HG03159 (cell line): ENCODE data around the gene C7orf25.
"Not testable (repeated sequence)": the region's sequence is repeated elsewhere in the genome, so short reads cannot be mapped to it uniquely, and the experiment has no call there.

ENCODE experiments used
- ATAC-seq: cut with Tn5 transposase; IDR thresholded peaks from one replicate; pipeline ENCODE4 v1.9.1; 2021; ENCODE audit warnings: mild to moderate bottlenecking, moderate library complexity; ENCODE audit not compliant: unreplicated experiment

The C7orf25 gene

DNA sequence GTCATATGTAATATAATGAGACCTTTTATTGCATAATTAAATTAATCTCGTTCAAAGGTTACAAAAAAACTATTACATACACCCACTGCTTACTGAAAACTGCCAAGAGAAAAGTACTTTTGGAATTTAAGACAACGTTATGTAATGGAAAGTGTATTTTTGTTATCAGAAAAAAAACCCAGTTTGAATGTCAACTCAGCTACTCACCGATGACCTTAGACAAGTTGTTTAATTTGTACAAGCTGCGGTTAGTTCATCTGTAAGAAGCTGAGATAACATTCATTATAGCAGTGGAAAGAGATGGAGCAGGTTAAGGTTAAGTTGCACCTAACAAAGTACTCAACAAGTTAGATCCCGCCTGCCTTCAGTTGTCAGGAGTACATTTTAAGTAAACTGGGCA is 19.0 kb upstream of the C7orf25 start:
- no peak for ATAC-seq

DNA sequence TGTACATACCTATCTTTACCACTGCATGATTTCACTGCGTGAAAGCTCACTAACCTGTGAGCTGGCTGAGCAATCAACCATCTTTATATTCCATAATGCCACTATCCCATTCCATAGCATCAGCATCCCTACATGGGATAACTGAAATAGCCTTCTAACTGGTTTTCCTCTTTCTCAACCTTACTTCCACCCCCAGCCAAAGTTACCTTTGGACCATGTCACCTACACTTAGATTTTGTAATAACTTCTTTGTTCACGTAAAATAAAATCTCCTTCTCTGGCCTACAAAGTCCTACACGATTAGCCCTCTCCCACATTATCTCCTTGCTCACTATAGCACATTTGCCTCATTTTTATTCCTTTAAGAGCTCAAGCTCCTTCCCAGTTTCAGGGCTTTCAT is 17.6 kb upstream of the C7orf25 start:
- no peak for ATAC-seq

DNA sequence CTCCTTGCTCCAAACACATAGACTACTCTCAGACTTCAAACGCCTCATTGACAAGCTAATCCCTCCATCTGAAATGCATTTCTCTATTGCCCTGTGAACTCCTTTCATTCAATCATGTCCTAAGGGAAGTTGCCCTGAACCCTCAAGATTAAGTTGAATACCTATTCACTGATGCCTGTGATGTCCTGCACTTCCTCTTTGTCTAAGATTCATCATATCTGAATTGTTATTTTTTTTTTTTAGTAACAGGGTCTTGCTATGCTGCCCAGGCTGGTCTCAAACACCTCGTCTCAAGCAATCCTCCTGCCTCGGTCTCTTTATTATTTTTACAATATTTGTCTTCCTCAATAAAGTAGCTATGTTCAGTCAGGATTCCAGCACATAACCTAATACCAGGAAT is 16.9 kb upstream of the C7orf25 start:
- no peak for ATAC-seq

DNA sequence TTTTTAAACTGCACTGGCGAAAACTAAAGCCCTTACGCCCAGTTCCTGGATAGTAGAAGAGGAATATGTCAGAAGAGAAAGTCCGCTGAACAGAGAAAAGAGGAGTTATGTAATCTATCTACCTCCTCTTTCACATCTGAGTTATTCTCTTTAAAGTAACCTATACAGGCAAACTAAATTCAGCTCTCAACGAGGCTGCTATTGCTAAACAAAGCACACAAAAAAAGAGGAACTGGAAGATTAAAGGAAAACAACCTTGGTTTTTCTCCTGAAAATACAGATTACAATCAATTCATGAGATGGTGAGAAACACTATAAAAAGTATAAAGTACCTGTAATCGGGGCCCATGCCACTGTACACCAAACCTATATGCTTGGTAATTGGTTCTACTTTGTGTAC is 14.3 kb upstream of the C7orf25 start:
- no peak for ATAC-seq

DNA sequence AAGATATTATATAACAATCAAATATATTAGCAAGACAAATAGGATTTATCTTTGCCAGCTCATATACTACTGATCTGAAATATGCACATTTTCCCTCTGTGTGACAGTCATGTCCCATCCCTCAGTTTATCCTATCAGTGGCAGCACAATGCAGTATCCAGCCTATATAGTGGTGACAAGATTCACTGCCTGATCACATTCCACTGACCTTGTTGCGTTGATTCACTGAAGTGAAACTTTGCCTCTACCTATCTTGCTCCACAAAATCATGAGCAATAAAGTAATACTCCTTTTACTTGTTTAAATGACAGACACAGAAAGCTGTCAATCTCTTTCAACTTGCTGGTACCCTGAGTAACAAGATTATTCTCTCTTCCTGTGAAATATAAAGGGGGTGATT is 13.8 kb upstream of the C7orf25 start:
- no peak for ATAC-seq

DNA sequence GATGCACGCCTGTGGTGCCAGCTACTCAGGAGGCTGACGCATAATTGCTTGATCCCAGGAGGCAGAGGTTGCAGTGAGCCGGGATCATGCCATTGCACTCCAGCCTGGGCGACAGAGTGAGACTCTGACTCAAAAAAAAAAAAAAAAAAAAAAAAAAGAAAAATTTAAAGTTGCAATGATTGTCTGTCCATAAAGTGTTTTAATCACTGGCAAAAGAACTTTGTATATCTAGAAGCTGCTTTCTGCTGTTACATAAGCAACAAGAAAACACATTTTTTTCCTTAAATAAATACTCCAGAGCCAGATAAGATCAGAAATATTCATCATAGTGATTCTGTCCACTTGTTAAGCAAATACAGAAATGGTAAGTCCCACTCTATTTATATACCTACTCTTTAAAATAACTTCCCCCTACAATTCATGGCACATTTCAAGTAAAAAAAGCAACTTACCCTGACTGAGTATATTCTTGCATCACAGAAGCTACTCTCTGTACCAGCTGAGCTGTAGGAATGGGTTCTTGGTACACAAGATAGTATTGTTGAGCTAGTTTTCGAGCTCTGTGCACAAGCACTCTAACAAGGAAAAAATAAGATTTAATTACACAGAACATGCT is 12.5 kb upstream of the C7orf25 start:
- no peak for ATAC-seq

DNA sequence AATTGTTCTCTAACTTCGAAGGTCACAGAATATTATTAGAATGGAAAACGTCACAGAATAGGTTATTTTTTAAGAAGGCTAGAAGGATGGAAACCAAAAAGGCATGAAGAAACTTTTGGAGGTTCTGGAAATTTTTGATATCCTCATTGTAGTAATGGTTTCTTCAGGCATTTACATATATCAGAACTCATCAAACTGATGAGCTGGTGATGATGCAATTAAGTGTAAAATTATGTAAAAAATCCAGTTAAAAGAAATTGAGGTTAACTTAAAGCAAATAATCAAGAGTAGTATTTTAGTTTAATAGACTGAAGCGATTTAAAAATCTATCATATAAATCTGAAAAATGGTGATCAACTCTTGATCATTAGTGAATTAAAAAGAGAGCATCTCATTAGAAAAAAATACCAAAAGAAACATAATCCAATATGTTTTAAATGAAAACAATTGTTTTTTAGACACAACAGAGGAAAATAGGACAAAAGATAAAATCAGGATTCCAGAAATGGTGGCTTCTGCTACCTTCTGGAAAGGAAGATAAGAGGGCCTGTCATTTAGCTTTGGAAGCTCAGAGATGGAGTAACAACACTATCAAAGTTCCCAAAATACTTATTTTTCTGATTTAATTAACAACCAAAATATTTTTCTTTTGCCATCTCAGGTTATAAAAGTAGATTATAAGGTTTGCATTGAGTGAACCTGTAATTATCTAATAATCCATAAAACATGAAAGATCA is 10.3 kb upstream of the C7orf25 start:
- ATAC-seq = no peak

DNA sequence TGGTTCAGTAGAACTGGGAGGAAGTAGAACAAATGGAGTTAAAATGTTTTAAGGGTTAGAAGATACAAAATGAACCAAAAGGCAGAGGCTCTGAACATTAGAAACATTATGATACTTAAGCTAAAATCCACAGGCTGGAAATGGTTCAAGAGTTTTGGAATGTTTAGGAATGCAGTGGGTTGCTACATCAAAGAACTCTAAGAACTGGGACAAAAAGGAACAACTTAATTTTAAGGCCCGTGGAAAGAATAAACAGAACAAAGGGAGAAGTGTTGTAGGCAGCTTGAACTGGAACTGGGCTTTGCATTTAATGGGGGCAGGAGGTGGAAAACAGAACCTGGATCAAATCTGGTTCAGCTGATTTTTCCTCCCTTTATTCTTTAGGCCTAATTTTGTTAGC is 3.5 kb upstream of the C7orf25 start:
- ATAC-seq = no peak

DNA sequence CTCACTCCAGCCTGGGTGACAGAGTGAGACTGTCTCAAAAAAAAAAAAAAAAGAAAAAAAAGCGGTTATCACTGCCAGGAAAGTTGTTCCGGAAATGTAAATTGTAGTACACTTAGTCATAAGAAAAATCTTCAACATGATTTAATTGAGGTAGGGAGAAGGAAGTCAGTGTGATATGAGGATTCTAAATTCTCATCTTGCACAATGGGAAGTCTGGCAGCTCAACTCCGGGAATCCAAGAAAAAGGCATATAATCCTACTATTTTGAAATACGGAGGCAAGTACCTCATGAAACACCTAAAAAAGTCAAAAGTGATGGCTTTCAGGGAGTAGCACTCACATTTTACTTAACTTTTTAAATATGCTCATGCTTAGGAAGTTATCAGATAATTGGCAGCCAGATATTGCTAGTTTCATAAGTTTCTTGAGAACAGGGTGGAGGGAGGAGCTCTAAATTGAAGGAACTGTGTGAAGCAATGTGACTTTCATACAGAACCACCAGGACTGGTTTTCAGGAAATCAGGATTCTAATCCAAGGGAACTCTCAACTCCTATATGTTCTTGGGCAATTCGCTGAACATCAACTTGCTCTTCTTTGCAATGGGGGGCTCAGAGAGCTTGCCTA is 2.7 kb upstream of the C7orf25 start:
- no peak for ATAC-seq

DNA sequence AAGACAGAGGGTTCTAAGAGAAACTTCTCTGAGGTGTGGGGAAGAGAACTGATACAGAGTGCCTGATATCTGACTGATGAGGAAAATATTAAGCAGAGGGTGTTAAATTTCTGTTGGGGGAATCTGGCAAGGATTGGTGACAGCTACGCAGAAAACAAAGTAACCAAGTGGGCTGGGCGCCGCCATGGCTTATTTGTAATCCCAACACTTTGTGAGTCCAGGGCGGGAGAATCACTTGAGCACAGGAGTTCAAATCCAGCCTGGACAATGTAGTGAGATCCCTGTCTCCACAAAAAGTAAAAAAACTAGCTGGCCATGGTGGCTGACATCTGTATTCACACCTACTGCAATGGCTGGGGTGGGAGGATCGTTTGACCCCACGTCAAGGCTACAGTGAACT is 2.1 kb upstream of the C7orf25 start:
- ATAC-seq = no peak

DNA sequence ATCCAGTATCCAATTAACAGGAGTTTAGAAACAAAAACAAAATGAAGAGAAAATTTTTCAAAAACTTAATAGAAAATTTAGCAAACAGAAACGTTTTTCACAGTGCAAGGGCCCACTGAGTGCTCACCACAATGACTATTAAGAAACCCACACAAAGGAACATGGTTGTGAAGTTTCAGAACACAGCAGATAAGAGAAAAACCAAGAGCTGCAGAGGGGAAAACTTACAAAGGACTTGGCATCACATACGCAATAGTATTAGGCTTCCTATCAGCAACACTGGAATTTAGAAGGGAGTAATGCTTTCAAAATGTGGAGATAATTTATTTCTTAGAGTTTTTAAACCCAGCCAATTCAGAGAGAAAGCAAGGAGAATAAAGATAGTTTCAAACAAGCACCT is 1.7 kb upstream of the C7orf25 start:
- no peak for ATAC-seq

DNA sequence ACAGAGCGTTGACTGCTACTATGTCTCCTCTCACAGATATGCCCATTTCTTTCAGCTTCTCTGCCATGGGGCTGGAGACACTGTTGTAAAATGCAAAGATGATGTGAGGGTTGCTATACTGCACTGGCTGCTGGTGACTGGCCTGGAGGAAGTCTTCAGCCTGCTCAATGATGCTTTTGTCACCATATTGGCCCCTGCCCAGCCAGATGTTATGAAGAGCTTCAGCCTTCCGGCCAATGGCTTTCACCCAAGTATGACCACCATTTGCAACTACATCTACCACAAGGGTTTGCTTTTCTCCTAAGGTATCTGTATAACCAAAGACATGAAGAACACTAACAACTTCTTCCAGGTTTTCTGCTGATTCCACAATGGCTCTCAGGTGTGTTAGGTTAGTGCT is 1.6 kb downstream of the C7orf25 start:
- ATAC-seq = no peak

DNA sequence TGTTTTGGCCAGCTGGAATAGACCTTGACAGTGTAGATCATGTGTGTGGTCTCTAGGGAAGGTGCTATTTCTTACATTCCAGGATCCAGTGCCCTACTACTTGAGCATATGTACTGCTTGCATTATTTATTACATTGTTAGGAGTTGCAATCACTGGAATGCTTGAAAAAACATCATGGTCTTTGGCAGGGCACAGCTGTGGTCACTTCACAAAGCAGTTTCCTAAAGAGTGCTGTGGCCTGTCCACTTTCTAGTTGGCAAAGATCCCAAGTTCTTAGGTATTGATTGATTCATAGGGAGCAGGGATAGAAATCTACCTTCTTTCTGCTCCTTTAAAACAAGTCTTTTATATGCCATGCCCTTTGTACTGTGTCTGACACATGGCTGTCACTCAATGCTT is 4.6 kb downstream of the C7orf25 start:
- ATAC-seq = no peak

DNA sequence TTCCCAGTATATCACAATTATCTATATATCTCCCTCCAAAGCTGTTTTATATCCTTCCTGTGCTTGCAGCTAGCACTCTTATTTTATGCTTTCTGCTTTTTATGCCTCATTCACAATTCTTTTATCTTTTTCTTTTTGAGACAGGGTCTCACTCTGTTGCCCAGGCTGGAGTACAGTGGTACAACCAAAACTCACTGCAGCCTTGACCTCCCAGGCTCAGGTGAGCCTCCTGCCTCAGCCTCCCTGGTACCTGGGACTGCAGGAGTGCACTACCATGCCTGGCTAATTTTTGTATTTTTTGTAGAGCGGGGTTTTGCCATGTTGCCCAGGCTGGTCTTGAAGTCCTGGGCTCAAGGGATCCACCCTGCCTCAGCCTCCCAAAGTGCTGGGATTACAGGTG is 5.7 kb downstream of the C7orf25 start:
- ATAC-seq = no peak

DNA sequence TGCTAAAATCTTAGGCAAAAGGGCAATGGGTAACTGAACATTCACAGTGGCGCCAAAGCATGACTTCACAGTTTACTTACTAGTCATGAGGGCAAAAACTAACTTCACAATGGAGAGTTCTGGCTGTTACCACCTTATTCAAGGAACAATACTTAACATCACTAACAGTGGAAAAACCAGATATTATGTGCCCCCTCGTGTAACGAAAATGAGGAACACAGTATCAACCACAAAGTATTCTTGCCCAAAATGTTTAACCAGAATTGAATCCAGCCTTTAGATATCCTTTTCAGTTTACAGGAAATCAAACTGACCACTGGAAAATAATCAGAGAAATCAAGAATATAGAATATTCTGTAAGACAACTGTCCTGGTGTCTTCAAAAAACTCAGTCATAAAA is 9.5 kb downstream of the C7orf25 start:
- ATAC-seq = no peak

DNA sequence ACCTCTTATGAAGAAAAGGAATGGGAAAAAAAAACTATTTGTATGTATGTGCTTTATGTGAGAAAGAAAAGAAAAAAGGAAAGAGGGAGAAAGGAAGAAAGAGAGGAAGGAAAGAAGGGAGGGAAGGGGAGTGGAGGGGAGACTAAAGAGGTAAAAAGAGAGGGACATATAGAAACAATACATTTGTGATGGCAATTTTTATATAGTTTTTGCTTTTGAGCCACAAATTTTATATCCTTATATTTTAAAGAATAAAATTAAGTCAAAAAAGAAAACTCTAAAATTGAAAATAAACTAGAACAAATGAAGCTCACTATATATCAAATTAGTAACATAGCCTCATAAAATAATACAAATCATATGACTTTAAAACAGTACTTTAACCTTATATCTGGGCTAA is 11.0 kb downstream of the C7orf25 start:
- ATAC-seq = no peak

DNA sequence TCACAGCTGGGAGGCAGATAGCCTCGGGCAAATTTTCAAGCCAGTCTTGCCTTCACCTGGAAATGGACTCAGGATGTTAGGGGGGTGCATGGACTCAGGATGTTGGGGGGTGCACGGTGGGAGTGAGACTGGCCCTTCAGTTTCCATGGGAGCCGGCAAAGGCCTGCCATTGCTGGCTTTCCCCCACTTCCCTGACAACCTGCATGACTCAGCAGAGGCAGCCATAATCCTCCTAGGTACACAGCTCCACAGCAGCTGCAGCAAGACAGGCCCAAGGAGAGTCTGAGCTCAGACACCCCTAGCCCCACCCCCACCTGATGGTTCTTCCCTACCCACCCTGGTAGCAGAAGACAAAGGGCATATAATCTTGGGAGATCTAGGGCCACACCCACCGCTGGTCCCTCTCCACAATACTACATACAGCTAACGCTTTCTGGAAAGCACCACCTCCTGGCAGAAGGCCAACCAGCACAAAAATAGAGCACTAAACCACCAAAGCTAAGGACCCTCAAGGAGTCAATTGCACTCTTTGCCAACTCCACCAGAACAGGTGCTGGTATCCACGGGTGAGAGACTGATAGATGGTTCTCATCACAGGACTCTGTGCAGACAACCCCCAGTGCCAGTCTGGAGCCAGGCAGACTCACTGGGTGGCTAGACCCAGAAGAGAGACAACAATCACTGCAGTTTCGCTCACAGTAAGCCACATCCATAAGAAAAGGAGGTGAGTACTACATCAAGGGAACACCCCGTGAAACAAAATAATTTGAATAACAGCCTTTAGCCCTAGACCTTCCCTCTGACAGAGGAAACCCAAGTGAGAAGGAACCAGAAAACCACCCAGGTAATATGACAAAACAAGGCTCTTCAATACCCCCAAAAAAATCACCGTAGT is 18.3 kb downstream of the C7orf25 start:
- ATAC-seq = no peak

DNA sequence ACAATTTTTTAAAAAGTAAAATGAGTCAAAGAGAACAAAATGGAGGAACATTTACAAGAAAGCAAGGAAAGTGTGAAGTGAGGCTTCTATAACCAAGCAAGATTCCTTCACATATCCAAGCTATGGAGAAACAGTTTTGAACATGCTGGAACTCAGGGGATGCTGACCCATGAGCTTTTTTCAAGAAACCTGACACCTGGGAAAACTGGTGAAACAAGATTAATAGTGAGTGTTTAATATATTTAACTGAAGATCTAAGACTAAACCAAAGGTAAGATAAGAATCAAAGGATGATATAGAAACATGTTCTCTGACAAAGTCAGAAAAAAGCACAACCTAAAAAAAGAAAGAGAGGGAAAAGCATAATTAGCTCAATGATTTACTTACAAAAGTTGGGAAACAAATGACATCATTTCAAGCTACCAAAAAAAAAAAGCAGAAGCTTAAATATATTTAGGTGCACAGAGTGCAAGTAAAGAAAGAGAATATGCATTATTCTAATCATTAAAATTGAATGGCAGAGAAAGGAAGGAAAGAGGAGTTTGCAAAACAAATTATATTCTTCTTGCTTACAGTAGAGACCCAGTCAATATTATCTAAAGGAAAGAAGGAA is 24.9 kb downstream of the C7orf25 start:
- ATAC-seq = no peak

DNA sequence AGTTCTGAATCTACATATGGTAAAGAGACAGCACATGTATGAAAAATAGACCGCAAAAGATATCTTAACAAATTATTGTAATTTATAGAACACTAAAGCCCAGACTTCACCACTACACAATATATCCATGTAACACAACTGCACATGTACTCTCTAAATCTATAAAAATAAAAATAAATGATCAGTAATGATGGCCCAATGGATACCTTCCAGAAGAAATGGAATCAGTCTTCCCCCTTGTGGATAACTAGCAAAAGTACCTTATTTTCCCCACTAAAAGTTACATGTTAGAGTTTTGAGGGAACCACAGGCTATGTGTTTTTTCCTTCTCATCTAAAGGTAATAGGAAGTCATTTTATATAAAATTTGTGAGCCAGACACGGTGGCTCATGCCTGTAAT is 25.7 kb downstream of the C7orf25 start:
- no peak for ATAC-seq

DNA sequence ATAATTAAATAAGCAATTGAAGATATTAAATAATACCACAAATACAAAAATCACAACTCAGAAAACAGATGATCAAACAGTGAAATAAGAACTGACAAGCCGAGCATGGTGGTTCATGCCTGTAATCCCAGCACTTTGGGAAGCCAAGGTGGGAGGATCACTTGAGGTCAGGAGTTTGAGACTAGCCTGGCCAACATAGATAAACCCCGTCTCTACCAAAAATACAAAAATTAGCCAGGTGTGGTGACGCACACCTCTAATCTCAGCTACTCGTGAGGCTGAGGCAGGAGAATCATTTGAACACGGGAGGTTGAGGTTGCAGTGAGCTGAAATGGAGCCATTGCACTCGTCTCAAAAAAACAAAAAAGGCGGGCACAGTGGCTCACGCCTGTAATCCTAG is 26.7 kb downstream of the C7orf25 start:
- ATAC-seq = not testable (repeated sequence)

DNA sequence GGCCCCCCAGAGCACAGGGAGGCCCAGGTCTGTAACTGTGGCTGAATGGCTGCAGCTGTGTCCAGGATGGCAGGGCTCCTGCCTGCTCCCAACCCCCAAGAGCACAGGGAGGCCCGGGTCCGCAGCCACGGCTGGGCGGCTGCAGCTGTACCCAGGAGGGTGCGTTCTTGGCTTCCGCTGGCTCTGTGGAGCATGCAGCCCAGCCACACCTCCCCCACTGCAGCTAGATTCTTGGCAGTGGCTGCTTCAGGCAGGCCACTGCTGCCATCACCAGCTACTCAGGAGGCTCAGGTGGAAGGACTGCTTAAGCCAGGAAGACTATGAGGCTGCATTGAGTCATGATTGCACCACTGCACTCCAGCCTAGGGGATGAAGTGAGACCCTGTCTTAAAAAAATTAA is 27.9 kb downstream of the C7orf25 start:
- ATAC-seq = no peak
